HG03159 (cell line): ENCODE results near the gene SIAE.

ENCODE experiments used
- ATAC-seq: cut with Tn5 transposase; IDR thresholded peaks from one replicate; pipeline ENCODE4 v1.9.1; 2021; ENCODE audit warnings: mild to moderate bottlenecking, moderate library complexity; ENCODE audit not compliant: unreplicated experiment

SIAE gene

GRCh38 chr11:124673333-124674167, at the start of gene SIAE, which contains the start of gene SPA17:
Gene SIAE (minus strand): TSS chr11:124673739. CDS start chr11:124673708, 31 bp downstream.
Gene SPA17 (plus strand): TSS chr11:124673904. CDS start chr11:124675265, 1,361 bp downstream.
- peak; percentile 81 for ATAC-seq

- no peak for ATAC-seq
Measured at GRCh38 chr11:124722176-124722575, 48.6 kb upstream of the SIAE start.

- ATAC-seq = no peak
Measured at GRCh38 chr11:124719534-124719933, 46.0 kb upstream of the SIAE start.

- ATAC-seq = no peak
Measured at GRCh38 chr11:124718801-124719200, 45.3 kb upstream of the SIAE start.

GRCh38 chr11:124717786-124718651, 44.5 kb upstream of the SIAE start:
- no peak for ATAC-seq

GRCh38 chr11:124717421-124717785, 43.9 kb upstream of the SIAE start:
- no peak for ATAC-seq

- ATAC-seq = no peak
Measured at GRCh38 chr11:124716591-124716990, 43.1 kb upstream of the SIAE start.

- ATAC-seq = no peak
Measured at GRCh38 chr11:124712392-124712791, 38.9 kb upstream of the SIAE start.

GRCh38 chr11:124707829-124708228, 34.3 kb upstream of the SIAE start:
- ATAC-seq = no peak

GRCh38 chr11:124700028-124700427, 26.5 kb upstream of the SIAE start:
- no peak for ATAC-seq

GRCh38 chr11:124699547-124699946, 26.0 kb upstream of the SIAE start:
- ATAC-seq = no peak

GRCh38 chr11:124693142-124693541, 19.6 kb upstream of the SIAE start:
- ATAC-seq = no peak

GRCh38 chr11:124682443-124682842, 8.9 kb upstream of the SIAE start:
- no peak for ATAC-seq

GRCh38 chr11:124681421-124681820, 7.9 kb upstream of the SIAE start:
- no peak for ATAC-seq

- no peak for ATAC-seq
Measured at GRCh38 chr11:124678416-124678815, 4.9 kb upstream of the SIAE start.

GRCh38 chr11:124676386-124676785, 2.8 kb upstream of the SIAE start:
- no peak for ATAC-seq

GRCh38 chr11:124674571-124674970, 1.0 kb upstream of the SIAE start:
- no peak for ATAC-seq

- ATAC-seq = no peak
Measured at GRCh38 chr11:124674168-124674517, 604 bp upstream of the SIAE start.

- ATAC-seq = peak; percentile 1
Measured at GRCh38 chr11:124672536-124673215, 863 bp downstream of the SIAE start.

- no peak for ATAC-seq
Measured at GRCh38 chr11:124670732-124671131, 2.8 kb downstream of the SIAE start.

GRCh38 chr11:124669193-124669592, 4.3 kb downstream of the SIAE start:
- no peak for ATAC-seq
